ENCODE measurements around the gene OR1I1.

DNA sequence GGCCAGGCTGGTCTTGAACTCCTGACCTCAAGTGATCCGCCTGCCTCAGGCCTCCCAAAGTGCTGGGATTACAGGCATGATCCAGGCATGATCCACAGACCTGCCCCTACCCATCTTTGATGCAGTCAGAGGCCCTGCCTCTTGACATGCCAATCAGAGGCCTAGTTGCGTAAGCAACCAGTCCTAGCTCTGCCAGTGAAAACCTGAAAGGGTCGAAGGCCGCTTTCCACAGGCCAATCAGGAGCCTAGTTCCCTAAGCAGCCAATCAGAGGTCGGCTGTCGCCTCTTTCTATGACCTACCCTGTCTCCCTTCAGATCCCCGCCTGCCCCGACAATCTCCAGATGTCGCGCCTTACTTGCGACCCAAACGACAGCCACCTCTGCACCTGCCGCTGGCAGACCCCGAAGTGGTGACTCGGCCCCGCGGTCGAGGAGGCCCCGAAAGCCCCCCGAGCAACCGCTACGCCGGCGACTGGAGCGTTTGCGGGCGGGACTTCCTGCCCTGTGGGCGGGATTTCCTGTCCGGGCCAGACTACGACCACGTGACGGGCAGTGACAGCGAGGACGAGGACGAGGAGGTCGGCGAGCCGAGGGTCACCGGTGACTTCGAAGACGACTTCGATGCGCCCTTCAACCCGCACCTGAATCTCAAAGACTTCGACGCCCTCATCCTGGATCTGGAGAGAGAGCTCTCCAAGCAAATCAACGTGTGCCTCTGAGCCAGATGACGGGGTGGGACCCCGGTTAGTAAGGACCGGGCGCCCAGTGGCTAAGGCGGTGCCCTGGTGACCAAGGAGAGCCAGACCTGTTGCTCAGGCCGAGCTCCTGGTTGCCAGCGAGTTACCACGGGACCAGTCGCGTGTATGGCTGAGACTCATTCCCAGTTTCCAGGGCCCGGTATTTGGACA lies 31.5 kb downstream of the OR1I1 start:
- TF ChIP-seq POLR2A (IDR thresholded peaks at IDR 0.05; ENCODE audit: low read length) (no peak), GATA1 (IDR thresholded peaks at IDR 0.05; ENCODE audit: low read depth, low read length) (no peak)

All from erythroblast (primary cell).